ENCODE measurements around the gene HSD17B2.

Gene HSD17B2

GRCh38 chr16:82108100-82108499, 73.0 kb downstream of the HSD17B2 start:
- no peak for TF ChIP-seq REST (IDR thresholded peaks at IDR 0.05; ENCODE audit: low read depth)
- no peak for TF ChIP-seq EGR1 (IDR thresholded peaks at IDR 0.05)
- TF ChIP-seq YY1 (IDR thresholded peaks at IDR 0.05; ENCODE audit: low read depth): no peak
- no peak for TF ChIP-seq CEBPB (IDR thresholded peaks at IDR 0.05)
- TF ChIP-seq ZBTB7A (IDR thresholded peaks at IDR 0.05; ENCODE audit: low read depth): no peak
- TF ChIP-seq NFIC (IDR thresholded peaks at IDR 0.05): no peak
- no peak for TF ChIP-seq MAX (IDR thresholded peaks at IDR 0.05)
- TF ChIP-seq RAD21 (IDR thresholded peaks at IDR 0.05; ENCODE audit: low read depth): no peak
- TF ChIP-seq EP300 (IDR thresholded peaks at IDR 0.05; ENCODE audit: borderline replicate concordance): no peak
- no peak for TF ChIP-seq TAF1 (IDR thresholded peaks at IDR 0.05; ENCODE audit: low read depth)
- no peak for TF ChIP-seq USF1 (IDR thresholded peaks at IDR 0.05)
- TF ChIP-seq FOXM1 (IDR thresholded peaks at IDR 0.05; ENCODE audit: borderline replicate concordance, low read depth): no peak
- no peak for TF ChIP-seq TEAD4 (IDR thresholded peaks at IDR 0.05)

- no peak for TF ChIP-seq EP300 (IDR thresholded peaks at IDR 0.05; ENCODE audit: borderline replicate concordance)
- TF ChIP-seq FOXM1 (IDR thresholded peaks at IDR 0.05; ENCODE audit: borderline replicate concordance, low read depth): no peak
- no peak for TF ChIP-seq EGR1 (IDR thresholded peaks at IDR 0.05)
- no peak for TF ChIP-seq CREB1 (IDR thresholded peaks at IDR 0.05; ENCODE audit: low read depth)
- TF ChIP-seq TAF1 (IDR thresholded peaks at IDR 0.05; ENCODE audit: low read depth): no peak
- no peak for TF ChIP-seq REST (IDR thresholded peaks at IDR 0.05; ENCODE audit: low read depth)
- TF ChIP-seq TCF12 (IDR thresholded peaks at IDR 0.05; ENCODE audit: low read depth): no peak
- TF ChIP-seq USF1 (IDR thresholded peaks at IDR 0.05): no peak
- no peak for TF ChIP-seq RAD21 (IDR thresholded peaks at IDR 0.05; ENCODE audit: low read depth)
Measured at GRCh38 chr16:82108774-82109173, 73.7 kb downstream of the HSD17B2 start.

GRCh38 chr16:82111944-82112343, 76.9 kb downstream of the HSD17B2 start:
- TF ChIP-seq FOXM1 (IDR thresholded peaks at IDR 0.05; ENCODE audit: borderline replicate concordance, low read depth) (no peak), TAF1 (IDR thresholded peaks at IDR 0.05; ENCODE audit: low read depth) (no peak), YY1 (IDR thresholded peaks at IDR 0.05; ENCODE audit: low read depth) (no peak), RAD21 (IDR thresholded peaks at IDR 0.05; ENCODE audit: low read depth) (no peak), REST (IDR thresholded peaks at IDR 0.05; ENCODE audit: low read depth) (no peak), EP300 (IDR thresholded peaks at IDR 0.05; ENCODE audit: borderline replicate concordance) (no peak), MAX (IDR thresholded peaks at IDR 0.05) (no peak), NFIC (IDR thresholded peaks at IDR 0.05) (no peak), ZBTB7A (IDR thresholded peaks at IDR 0.05; ENCODE audit: low read depth) (no peak), USF1 (IDR thresholded peaks at IDR 0.05) (no peak), CREB1 (IDR thresholded peaks at IDR 0.05; ENCODE audit: low read depth) (no peak), CEBPB (IDR thresholded peaks at IDR 0.05) (no peak), TCF12 (IDR thresholded peaks at IDR 0.05; ENCODE audit: low read depth) (no peak)

- TF ChIP-seq EP300 (IDR thresholded peaks at IDR 0.05; ENCODE audit: borderline replicate concordance): no peak
- TF ChIP-seq MAX (IDR thresholded peaks at IDR 0.05): no peak
- no peak for TF ChIP-seq TAF1 (IDR thresholded peaks at IDR 0.05; ENCODE audit: low read depth)
- TF ChIP-seq NFIC (IDR thresholded peaks at IDR 0.05): no peak
- no peak for TF ChIP-seq TCF12 (IDR thresholded peaks at IDR 0.05; ENCODE audit: low read depth)
- TF ChIP-seq RAD21 (IDR thresholded peaks at IDR 0.05; ENCODE audit: low read depth): no peak
- TF ChIP-seq ZBTB7A (IDR thresholded peaks at IDR 0.05; ENCODE audit: low read depth): no peak
- no peak for TF ChIP-seq CREB1 (IDR thresholded peaks at IDR 0.05; ENCODE audit: low read depth)
- TF ChIP-seq TEAD4 (IDR thresholded peaks at IDR 0.05): no peak
- TF ChIP-seq FOXM1 (IDR thresholded peaks at IDR 0.05; ENCODE audit: borderline replicate concordance, low read depth): no peak
- TF ChIP-seq YY1 (IDR thresholded peaks at IDR 0.05; ENCODE audit: low read depth): no peak
- TF ChIP-seq EGR1 (IDR thresholded peaks at IDR 0.05): no peak
- TF ChIP-seq REST (IDR thresholded peaks at IDR 0.05; ENCODE audit: low read depth): no peak
- no peak for TF ChIP-seq CEBPB (IDR thresholded peaks at IDR 0.05)
- no peak for TF ChIP-seq USF1 (IDR thresholded peaks at IDR 0.05)
Measured at GRCh38 chr16:82113741-82114140, 78.7 kb downstream of the HSD17B2 start.
